Ovary (tissue), 9 donors: ENCODE measurements around the gene ISLR2. TPM values are rescaled to one million over a fixed set of nuclear protein-coding genes. Genes with fewer than 3 reads are reported as not detected.

Experiments
- DNase-seq, 5 donors: peaks; one replicate each; pipeline ENCODE4 v3.0.0-alpha.2; 2019 to 2020
- H3K27ac ChIP-seq, 2 donors: fragments of 200-600 bp; one replicate each; pipeline versions ENCODE4 v1.5.1 to v1.8.0; 2019 to 2022
- H3K27me3 ChIP-seq: fragments of 200-600 bp; one replicate; pipeline ENCODE4 v1.8.0; 2022
- H3K36me3 ChIP-seq: fragments of 200-600 bp; sonication (generic); one replicate; pipeline ENCODE4 v1.5.1; 2019
- H3K4me1 ChIP-seq: one replicate; pipeline ENCODE4 v1.8.1; 2013; ENCODE audit warnings: mild to moderate bottlenecking, moderate library complexity; ENCODE audit not compliant: insufficient read depth
- H3K4me3 ChIP-seq: fragments of 200-600 bp; sonication (generic); one replicate; pipeline ENCODE4 v1.5.1; 2017
- H3K9me3 ChIP-seq, 2 donors: fragments of 200-600 bp in 1 of 2; sonication (generic) in 1 of 2; one replicate each; pipeline versions ENCODE4 v1.5.1 to v1.8.1; 2013 to 2019; ENCODE audit warnings: mild to moderate bottlenecking in 1 of 2, moderate library complexity in 1 of 2
- CTCF ChIP-seq, 3 donors: fragments of 450-650 bp in 2 of 3; fragments of 200-600 bp in 1 of 3; IDR thresholded peaks; one replicate each; pipeline versions ENCODE4 v1.5.1 to v1.8.0; 2016 to 2022; ENCODE audit warnings: antibody characterized with exemption in 3 of 3, mild to moderate bottlenecking in 1 of 3
- EP300 ChIP-seq: sonication (generic); formaldehyde crosslinking; IDR thresholded peaks from one replicate; pipeline ENCODE4 v1.6.1; 2017; ENCODE audit warnings: antibody characterized with exemption
- POLR2A ChIP-seq: fragments of 450-650 bp; IDR thresholded peaks from one replicate; pipeline ENCODE4 v1.6.1; 2017; ENCODE audit warnings: antibody characterized with exemption, mild to moderate bottlenecking, moderate library complexity
- WGBS, 3 donors: extraction: QIAGEN DNeasy Blood & Tissue Kit in 1 of 3; methylation state at CpG; one replicate each; pipeline versions ENCODE4 v1.1.5 to v1.1.7; 2013 to 2017; 5-methylcytosine and 5-hydroxymethylcytosine counted together
- intact Hi-C, 4 donors: fragments of 100-400 bp; cut with DNase I; formaldehyde crosslinking; loops; one replicate each; pipeline versions ENCODE4 v1.11.0 to v1.15.1; 2022 to 2023
- polyA plus RNA-seq, 2 donors: library from polyadenylated mRNA; stranded (reverse); fragments of 200-250 nt in 1 of 2; fragments of 350-450 nt in 1 of 2; fragmentation: Illumina TruSeq in 1 of 2; extraction: RNeasy Lipid Tissue Mini Kit (QIAGEN cat#74804) in 1 of 2; gene quantifications; one replicate each; pipeline ENCODE4 v1.2.3, GENCODE V29; 2013 to 2014
- total RNA-seq, 7 donors: library from RNA; depleted of rRNA in 2 of 7; stranded (reverse); fragments of >200 nt in 2 of 7; fragmentation: NEBNext Ultra II Directional in 3 of 7; extraction: Animal tissue kit (Norgen Biotek cat#: 25700) in 3 of 7; gene quantifications; one replicate each; pipeline versions ENCODE4 v1.1.0 to v1.2.4, GENCODE V29; 2016 to 2023
- donor health status: DM: no; HTN: no; CAD: no; lungs with moderate emphysema.
- donor health status: DM: no; HTN: no; CAD: no.
- donor health status: Bipolar disorder and iron deficiency.
- donor health status: DM: yes; HTN: yes; CAD: no.
- donor health status: DM: no; HTN: no; CAD: no.
- donor health status: DM: yes; HTN: yes; CAD: no.

Gene ISLR2
- total and polyA plus RNA-seq, 9 donors, result 0.11 to 1.1 (median 0.38) TPM; not detected in 1

GRCh38 chr15:74124196-74124595 is 6.2 kb upstream of the ISLR2 start:
- no peaks in the 10 kb centered on the region for H3K36me3 ChIP-seq
- H3K9me3 ChIP-seq, result no peaks in the 10 kb centered on the region
- no peak overlapping the region for H3K27ac ChIP-seq
- WGBS, 3 donors, result 92 to 94% (median 92%) methylated on average over 3 of the region's 3 CpGs
- no peak for DNase-seq
- intact Hi-C loops, result loop anchor here in 1 of 4 donors (10.0 kb wide), 2 partner anchors 69 to 149 kb away; no protein-coding TSS in a partner anchor
- no peaks in the 10 kb centered on the region for H3K4me1 ChIP-seq
- no peak for TF ChIP-seq EP300
- TF ChIP-seq CTCF (IDR thresholded peaks at IDR 0.05), result no peak
- no peak for TF ChIP-seq POLR2A
- H3K27me3 ChIP-seq, result no peaks in the 10 kb centered on the region
- no peak overlapping the region for H3K4me3 ChIP-seq

- H3K36me3 ChIP-seq, result no peaks in the 10 kb centered on the region
- WGBS, 3 donors, result 65 to 69% (median 66%) methylated on average over 7 of the region's 7 CpGs
- no peak overlapping the region for H3K4me3 ChIP-seq
- TF ChIP-seq CTCF (IDR thresholded peaks at IDR 0.05) (no peak), POLR2A (no peak), EP300 (no peak)
- intact Hi-C loops, result loop anchor here (5.0 to 10.0 kb wide), 6 partner anchors 70 to 198 kb away; no protein-coding TSS in a partner anchor
- no peaks in the 10 kb centered on the region for H3K27me3 ChIP-seq
- no peak for DNase-seq
- H3K9me3 ChIP-seq, result no peaks in the 10 kb centered on the region
- H3K4me1 ChIP-seq, result peaks cover 3% of the 10 kb centered on the region
- no peak overlapping the region for H3K27ac ChIP-seq
Measured at GRCh38 chr15:74124759-74125158, 5.6 kb upstream of the ISLR2 start.

GRCh38 chr15:74127255-74127953 is 3.0 kb upstream of the ISLR2 start:
- Histone ChIP-seq H3K36me3 (no peaks in the 10 kb centered on the region), H3K4me3 (peak overlapping the region; percentile 26), H3K4me1 (peaks cover 8% of the 10 kb centered on the region), H3K27ac (no peak overlapping the region), H3K27me3 (no peaks in the 10 kb centered on the region), H3K9me3 (no peaks in the 10 kb centered on the region)
- intact Hi-C loops, result loop anchor here (2.0 to 10.0 kb wide), 7 partner anchors 73 to 195 kb away; no protein-coding TSS in a partner anchor
- DNase-seq, result peak; percentile 84 to 94 (median 92)
- 11 to 13% (median 12%) methylated on average over 43 to 44 of the region's 44 CpGs for WGBS, 3 donors
- TF ChIP-seq EP300 (no peak), POLR2A (no peak), CTCF (IDR thresholded peaks at IDR 0.05) (peak; percentile 93 to 99 (median 99))

- peak in 2 of 5 donors; percentile 51 to 57 for DNase-seq
- peaks cover 2% of the 10 kb centered on the region for H3K27me3 ChIP-seq
- H3K27ac ChIP-seq, result no peak overlapping the region
- no peaks in the 10 kb centered on the region for H3K36me3 ChIP-seq
- 21 to 24% (median 23%) methylated on average over 52 to 53 of the region's 53 CpGs for whole genome bisulfite sequencing, 3 donors
- H3K9me3 ChIP-seq, result peaks cover 0 to 5% of the 10 kb centered on the region in 2 donors
- no peak for TF ChIP-seq CTCF (IDR thresholded peaks at IDR 0.05)
- TF ChIP-seq EP300, result no peak
- TF ChIP-seq POLR2A, result no peak
- intact Hi-C loops, result loop anchor here (2.0 to 10.0 kb wide), 9 partner anchors 73 to 195 kb away; no protein-coding TSS in a partner anchor
- peaks cover 8% of the 10 kb centered on the region for H3K4me1 ChIP-seq
- H3K4me3 ChIP-seq, result peak overlapping the region; percentile 26
Measured at GRCh38 chr15:74127954-74128784, 2.2 kb upstream of the ISLR2 start.
